Measurements from ENCODE around the gene EHMT1.

EHMT1 gene

GRCh38 chr9:137679695-137680305 is 61.0 kb downstream of the EHMT1 start:
- H3K27me3 ChIP-seq, result no peaks in the 10 kb centered on the region
- DNase-seq, result no peak
- TF ChIP-seq CTCF (IDR thresholded peaks at IDR 0.05; ENCODE audit: low read depth, low read length), result no peak
- H3K4me3 ChIP-seq (ENCODE audit: low read depth, low read length), result no peak overlapping the region
- H3K4me1 ChIP-seq, result peaks cover 3% of the 10 kb centered on the region
- H3K9me3 ChIP-seq, result no peaks in the 10 kb centered on the region
- no peaks in the 10 kb centered on the region; the same call in 1 of the 2 replicates for H3K36me3 ChIP-seq

DNA sequence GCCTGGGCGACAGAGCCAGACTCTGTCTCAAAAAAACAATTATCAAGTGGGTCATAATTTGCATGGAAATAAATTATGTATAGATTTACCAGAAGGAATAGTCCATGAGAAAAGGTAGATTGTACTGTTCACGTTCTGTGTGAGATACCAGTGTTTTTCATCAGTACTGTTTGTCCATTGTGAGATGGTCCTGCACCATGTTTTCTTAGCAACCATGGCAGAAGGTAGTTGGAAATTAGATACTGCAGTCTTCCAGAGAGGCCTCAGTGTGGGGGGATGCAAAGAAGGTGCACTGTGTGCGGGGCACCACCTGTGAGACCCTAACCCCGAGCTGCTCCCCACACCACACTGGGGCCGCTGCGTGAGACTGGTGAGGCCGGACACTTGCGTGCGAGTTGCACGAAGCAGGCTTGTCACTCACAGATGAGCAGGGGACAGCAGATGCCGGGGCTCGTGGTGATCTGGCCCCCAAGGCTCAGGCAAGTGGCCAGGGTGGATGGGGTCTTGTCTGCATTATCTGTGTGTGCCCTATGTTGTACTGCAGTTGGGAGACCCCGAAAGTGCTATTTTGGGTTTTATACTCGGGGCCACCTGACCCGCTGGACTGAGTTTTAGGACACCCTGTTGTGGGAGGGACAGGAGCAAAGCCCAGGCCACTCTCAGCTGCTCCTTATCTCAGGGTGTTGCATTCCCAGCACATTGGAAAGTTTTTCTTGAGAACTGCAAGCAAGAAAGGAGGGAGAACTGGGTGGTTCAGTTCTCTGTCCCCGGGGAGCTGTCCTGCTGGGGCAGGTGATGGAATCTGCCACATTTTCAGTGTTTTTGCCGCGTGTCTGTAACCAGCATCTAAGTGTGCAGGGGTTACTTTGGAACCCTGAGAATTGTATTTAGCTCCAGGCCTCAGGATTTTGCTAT is 61.9 kb downstream of the EHMT1 start:
- Histone ChIP-seq H3K36me3 (no peaks in the 10 kb centered on the region; the same call in 1 of the 2 replicates), H3K9me3 (no peaks in the 10 kb centered on the region), H3K4me3 (ENCODE audit: low read depth, low read length) (no peak overlapping the region), H3K4me1 (peaks cover 3% of the 10 kb centered on the region), H3K27me3 (no peaks in the 10 kb centered on the region)
- no peak for DNase-seq
- TF ChIP-seq CTCF (IDR thresholded peaks at IDR 0.05; ENCODE audit: low read depth, low read length), result no peak

DNA sequence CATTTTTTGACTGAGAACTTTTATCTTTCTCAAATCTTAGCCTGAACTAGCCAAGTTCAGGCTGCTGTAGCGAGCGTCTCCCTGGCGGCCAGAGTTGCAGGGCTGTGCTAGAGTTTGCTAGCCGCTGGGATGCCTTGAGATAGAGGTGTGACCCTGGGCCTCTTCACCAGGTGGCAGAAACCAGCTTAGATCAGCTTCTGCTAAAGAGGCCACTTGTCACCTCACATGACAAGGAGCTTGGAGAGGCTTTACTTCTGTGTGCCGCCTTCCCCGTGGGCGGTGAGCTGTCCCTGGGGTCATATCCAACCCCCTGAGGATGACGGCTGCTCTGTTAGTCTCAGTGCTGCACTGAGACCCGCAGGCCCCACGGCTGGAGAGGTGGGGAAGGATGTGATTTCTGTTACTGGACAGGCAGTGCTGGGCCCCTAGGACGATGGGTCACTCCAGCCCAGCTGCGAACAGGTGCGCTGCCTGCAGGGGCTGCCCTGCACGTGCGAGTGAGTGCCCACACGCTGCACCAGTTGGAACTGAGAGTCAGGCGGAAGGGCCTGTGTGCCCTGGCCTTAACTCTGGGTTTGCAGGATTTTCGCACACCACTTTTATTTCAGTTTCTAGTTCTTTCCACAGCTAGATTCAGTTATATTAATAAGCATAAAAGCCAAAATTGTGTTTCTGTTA is 63.8 kb downstream of the EHMT1 start:
- DNase-seq, result peak; percentile 32
- Histone ChIP-seq H3K4me3 (ENCODE audit: low read depth, low read length) (no peak overlapping the region), H3K27me3 (no peaks in the 10 kb centered on the region), H3K4me1 (peaks cover 3% of the 10 kb centered on the region), H3K9me3 (no peaks in the 10 kb centered on the region), H3K36me3 (no peaks in the 10 kb centered on the region; the same call in 1 of the 2 replicates)
- TF ChIP-seq CTCF (IDR thresholded peaks at IDR 0.05; ENCODE audit: low read depth, low read length), result peak; percentile 4; the same call in 1 of the 2 replicates

DNA sequence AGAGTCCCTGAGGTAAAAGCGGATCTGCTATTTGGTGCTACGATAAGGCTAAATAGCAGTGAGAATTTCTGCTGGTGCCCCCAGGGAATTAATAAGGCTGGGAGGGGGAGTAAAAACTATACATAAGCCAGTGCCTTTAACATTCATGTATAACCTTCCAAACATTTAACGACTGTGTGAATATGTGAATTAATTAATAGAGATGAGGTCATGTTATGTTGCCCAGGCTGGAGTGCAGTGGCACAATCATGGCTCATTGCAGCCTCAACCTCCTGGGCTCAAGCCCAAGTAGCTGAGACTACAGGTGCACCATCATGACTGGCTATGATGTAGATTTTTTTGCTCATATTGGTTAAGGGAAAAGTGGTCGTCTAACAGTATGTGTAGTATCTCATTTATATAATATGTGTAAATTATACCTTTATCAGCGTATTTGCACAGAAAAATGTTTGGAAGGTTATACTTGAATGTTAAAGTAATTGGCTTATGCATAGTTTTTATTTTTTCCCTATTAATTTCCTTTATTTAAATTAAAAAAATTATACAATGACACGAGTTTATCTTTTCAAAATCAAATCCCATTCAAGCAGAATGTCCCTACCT is 64.6 kb downstream of the EHMT1 start:
- peaks cover 3% of the 10 kb centered on the region for H3K4me1 ChIP-seq
- no peak for TF ChIP-seq CTCF (IDR thresholded peaks at IDR 0.05; ENCODE audit: low read depth, low read length)
- no peak for DNase-seq

GRCh38 chr9:137685035-137685740 is 66.4 kb downstream of the EHMT1 start:
- Histone ChIP-seq H3K4me1 (peaks cover 3% of the 10 kb centered on the region), H3K4me3 (ENCODE audit: low read depth, low read length) (no peak overlapping the region), H3K27me3 (no peaks in the 10 kb centered on the region), H3K36me3 (no peaks in the 10 kb centered on the region; the same call in 1 of the 2 replicates), H3K9me3 (no peaks in the 10 kb centered on the region)
- no peak for DNase-seq
- TF ChIP-seq CTCF (IDR thresholded peaks at IDR 0.05; ENCODE audit: low read depth, low read length), result no peak

More for the DNA sequence above, 64.6 kb downstream of the EHMT1 start:
- Histone ChIP-seq H3K9me3 (no peaks in the 10 kb centered on the region), H3K4me3 (ENCODE audit: low read depth, low read length) (no peak overlapping the region), H3K36me3 (no peaks in the 10 kb centered on the region; the same call in 1 of the 2 replicates), H3K27me3 (no peaks in the 10 kb centered on the region)

Data from BE2C (cell line).